SU-DHL-6 (cell line): ENCODE results near the gene TMEM263.

Experiments
- EZH2phosphoT487 ChIP-seq: fragments of 200-600 bp; sonication (generic), shearing (Covaris generic); conservative IDR thresholded peaks from 2 replicates; pipeline ENCODE4 v1.6.1; 2018; ENCODE audit warnings: mild to moderate bottlenecking, antibody characterized with exemption, low read length, moderate library complexity, mixed read lengths
- TF ChIP-seq, protein P1 (sequence below): fragments of 200-600 bp; sonication (generic); IDR thresholded peaks from one replicate; pipeline ENCODE4 v1.5.1; 2017; ENCODE audit warnings: antibody characterized with exemption, mild to moderate bottlenecking, low read length, moderate library complexity; ENCODE audit not compliant: insufficient read depth, poor library complexity, severe bottlenecking

DNA sequence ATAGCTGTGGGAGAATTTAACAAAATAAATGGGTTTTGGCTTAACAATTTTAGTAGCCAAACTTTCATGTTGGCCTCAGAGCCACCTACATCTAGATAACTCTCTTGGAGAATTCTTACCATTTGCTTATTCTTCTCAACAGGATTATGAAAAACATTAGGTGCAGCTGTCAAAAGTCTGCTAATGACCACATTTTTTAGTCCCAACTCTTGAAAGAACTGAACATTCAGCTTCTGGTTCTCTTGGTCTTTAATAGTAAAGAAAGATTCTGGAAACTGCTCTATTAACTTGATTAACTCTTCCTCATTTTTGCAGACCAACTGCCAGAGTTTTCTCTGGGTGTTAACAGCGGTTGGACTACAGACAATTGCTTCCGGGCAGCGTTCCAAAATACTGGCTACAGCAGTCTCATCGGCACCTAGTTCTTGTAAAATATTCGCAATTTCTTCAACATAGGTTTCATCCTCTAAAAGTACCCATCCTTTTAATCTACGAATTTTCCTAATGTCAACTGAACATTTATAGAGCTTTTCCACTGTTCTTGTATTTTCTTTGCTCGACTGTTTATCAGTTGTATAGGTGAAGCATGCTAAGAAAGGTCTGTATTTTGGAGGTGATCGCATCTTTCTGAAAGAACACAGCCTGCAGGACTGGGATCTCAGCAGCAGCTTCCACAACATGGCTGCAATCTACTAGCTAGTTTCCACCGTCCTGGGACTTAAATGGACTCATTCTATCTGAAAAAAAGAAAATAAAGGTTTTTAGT lies 22.5 kb downstream of the TMEM263 start:
- TF ChIP-seq, protein P1, sequence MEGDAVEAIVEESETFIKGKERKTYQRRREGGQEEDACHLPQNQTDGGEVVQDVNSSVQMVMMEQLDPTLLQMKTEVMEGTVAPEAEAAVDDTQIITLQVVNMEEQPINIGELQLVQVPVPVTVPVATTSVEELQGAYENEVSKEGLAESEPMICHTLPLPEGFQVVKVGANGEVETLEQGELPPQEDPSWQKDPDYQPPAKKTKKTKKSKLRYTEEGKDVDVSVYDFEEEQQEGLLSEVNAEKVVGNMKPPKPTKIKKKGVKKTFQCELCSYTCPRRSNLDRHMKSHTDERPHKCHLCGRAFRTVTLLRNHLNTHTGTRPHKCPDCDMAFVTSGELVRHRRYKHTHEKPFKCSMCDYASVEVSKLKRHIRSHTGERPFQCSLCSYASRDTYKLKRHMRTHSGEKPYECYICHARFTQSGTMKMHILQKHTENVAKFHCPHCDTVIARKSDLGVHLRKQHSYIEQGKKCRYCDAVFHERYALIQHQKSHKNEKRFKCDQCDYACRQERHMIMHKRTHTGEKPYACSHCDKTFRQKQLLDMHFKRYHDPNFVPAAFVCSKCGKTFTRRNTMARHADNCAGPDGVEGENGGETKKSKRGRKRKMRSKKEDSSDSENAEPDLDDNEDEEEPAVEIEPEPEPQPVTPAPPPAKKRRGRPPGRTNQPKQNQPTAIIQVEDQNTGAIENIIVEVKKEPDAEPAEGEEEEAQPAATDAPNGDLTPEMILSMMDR, result no peak
- TF ChIP-seq EZH2phosphoT487, result no peak
